Effector CD4-positive, alpha-beta T cell (primary cell): ENCODE data around the gene DNAH9. TPM values are rescaled to one million over a fixed set of nuclear protein-coding genes. Genes with fewer than 3 reads are reported as not detected.

ENCODE experiments used
- DNase-seq: peaks from one replicate; pipeline ENCODE4 v3.0.0-alpha.2; 2020
- total RNA-seq: gene quantifications from one replicate; lab custom pipeline; 2026; lab: John Stamatoyannopoulos, UW

DNAH9 gene
- not detected for total RNA-seq

GRCh38 chr17:11598274-11599221 is at the start of gene DNAH9:
Gene DNAH9, plus strand, starts transcription at chr17:11598470. Its CDS starts 29 bp downstream, at chr17:11598499.
- no peak for DNase-seq

GRCh38 chr17:11550431-11550830 is 47.8 kb upstream of the DNAH9 start:
- DNase-seq: no peak

- no peak for DNase-seq
Observed at GRCh38 chr17:11551442-11551841, 46.8 kb upstream of the DNAH9 start.

- no peak for DNase-seq
Observed at GRCh38 chr17:11553135-11553534, 45.1 kb upstream of the DNAH9 start.

- DNase-seq: no peak
Observed at GRCh38 chr17:11554042-11554441, 44.2 kb upstream of the DNAH9 start.

- DNase-seq: no peak
Observed at GRCh38 chr17:11554542-11554941, 43.7 kb upstream of the DNAH9 start.

- no peak for DNase-seq
Observed at GRCh38 chr17:11555530-11555929, 42.7 kb upstream of the DNAH9 start.

GRCh38 chr17:11557727-11558452 is 40.4 kb upstream of the DNAH9 start:
- DNase-seq: no peak

GRCh38 chr17:11558681-11559234 is 39.5 kb upstream of the DNAH9 start:
- DNase-seq: no peak

- no peak for DNase-seq
Observed at GRCh38 chr17:11559601-11560000, 38.7 kb upstream of the DNAH9 start.

GRCh38 chr17:11561281-11561680 is 37.0 kb upstream of the DNAH9 start:
- DNase-seq: no peak

GRCh38 chr17:11561702-11562101 is 36.6 kb upstream of the DNAH9 start:
- no peak for DNase-seq

- DNase-seq: no peak
Observed at GRCh38 chr17:11564589-11565380, 33.5 kb upstream of the DNAH9 start.

GRCh38 chr17:11565591-11565990 is 32.7 kb upstream of the DNAH9 start:
- DNase-seq: no peak

GRCh38 chr17:11578998-11579397 is 19.3 kb upstream of the DNAH9 start:
- DNase-seq: no peak

GRCh38 chr17:11580677-11581076 is 17.6 kb upstream of the DNAH9 start:
- DNase-seq: no peak

GRCh38 chr17:11582217-11582616 is 16.1 kb upstream of the DNAH9 start:
- no peak for DNase-seq

- no peak for DNase-seq
Observed at GRCh38 chr17:11583306-11583992, 14.8 kb upstream of the DNAH9 start.

GRCh38 chr17:11589716-11590115 is 8.6 kb upstream of the DNAH9 start:
- no peak for DNase-seq

- no peak for DNase-seq
Observed at GRCh38 chr17:11601661-11602060, 3.4 kb downstream of the DNAH9 start.

- DNase-seq: no peak
Observed at GRCh38 chr17:11608396-11608795, 10.1 kb downstream of the DNAH9 start.

- DNase-seq: no peak
Observed at GRCh38 chr17:11610999-11611566, 12.8 kb downstream of the DNAH9 start.
